Measurements from ENCODE around the gene SPATA13. TPM values are rescaled to one million over a fixed set of nuclear protein-coding genes. Genes with fewer than 3 reads are reported as not detected.

SPATA13 gene
- total RNA-seq, 3 donors from 2014 or later (not counting 1 experiment from before 2014, with no cell fraction given), result 108 to 141 (median 141) TPM

DNA sequence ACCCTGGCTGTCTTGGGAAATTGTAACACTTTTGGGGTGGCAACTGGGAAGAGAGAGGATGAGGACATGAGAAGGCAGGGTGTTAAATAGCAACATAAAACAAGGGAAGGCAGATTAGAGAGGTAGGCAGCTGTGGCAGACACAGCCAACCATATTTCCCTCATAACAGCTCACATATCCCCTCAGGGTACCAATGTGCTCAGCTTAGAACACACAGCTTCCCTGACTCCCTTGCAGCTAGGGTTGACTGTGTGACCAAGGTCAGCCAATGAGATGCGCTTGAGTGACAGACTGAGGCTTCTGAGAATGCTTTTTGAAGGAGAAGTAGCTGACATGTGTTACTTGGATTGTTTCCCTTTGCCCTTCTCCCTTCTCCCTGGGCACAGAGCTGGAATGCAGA, 28.8 kb upstream of the SPATA13 start:
- peaks cover 11 to 16% of the 10 kb centered on the region in 2 donors for H3K4me1 Mint-ChIP-seq
- 86% methylated on average over 1 of the region's 1 CpG for WGBS (ENCODE audit: insufficient coverage)
- ATAC-seq (no peak), DNase-seq (no peak)
- H3K9me3 Mint-ChIP-seq, result peaks cover 2 to 3% of the 10 kb centered on the region in 2 donors
- no peak overlapping the region for H3K27ac ChIP-seq (ENCODE audit: low read length)
- H3K27me3 Mint-ChIP-seq (ENCODE audit: low read depth in 2 of 2), result peaks cover 0 to 9% of the 10 kb centered on the region in 2 donors
- intact Hi-C loops (cut with micrococcal nuclease), result no loop called here
- peaks cover 6% of the 10 kb centered on the region for H3K9me3 ChIP-seq (ENCODE audit: control insufficient read depth, insufficient read depth, low read length)
- TF ChIP-seq, protein P1, sequence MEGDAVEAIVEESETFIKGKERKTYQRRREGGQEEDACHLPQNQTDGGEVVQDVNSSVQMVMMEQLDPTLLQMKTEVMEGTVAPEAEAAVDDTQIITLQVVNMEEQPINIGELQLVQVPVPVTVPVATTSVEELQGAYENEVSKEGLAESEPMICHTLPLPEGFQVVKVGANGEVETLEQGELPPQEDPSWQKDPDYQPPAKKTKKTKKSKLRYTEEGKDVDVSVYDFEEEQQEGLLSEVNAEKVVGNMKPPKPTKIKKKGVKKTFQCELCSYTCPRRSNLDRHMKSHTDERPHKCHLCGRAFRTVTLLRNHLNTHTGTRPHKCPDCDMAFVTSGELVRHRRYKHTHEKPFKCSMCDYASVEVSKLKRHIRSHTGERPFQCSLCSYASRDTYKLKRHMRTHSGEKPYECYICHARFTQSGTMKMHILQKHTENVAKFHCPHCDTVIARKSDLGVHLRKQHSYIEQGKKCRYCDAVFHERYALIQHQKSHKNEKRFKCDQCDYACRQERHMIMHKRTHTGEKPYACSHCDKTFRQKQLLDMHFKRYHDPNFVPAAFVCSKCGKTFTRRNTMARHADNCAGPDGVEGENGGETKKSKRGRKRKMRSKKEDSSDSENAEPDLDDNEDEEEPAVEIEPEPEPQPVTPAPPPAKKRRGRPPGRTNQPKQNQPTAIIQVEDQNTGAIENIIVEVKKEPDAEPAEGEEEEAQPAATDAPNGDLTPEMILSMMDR (IDR thresholded peaks at IDR 0.05), result no peak
- H3K4me3 Mint-ChIP-seq, result no peak overlapping the region
- peaks cover 7% of the 10 kb centered on the region for H3K36me3 Mint-ChIP-seq
- H3K36me3 ChIP-seq (ENCODE audit: control insufficient read depth, insufficient read depth, low read length), result no peaks in the 10 kb centered on the region
- H3K27ac Mint-ChIP-seq, result no peak overlapping the region
- H3K4me1 ChIP-seq (ENCODE audit: control insufficient read depth, insufficient read depth, low read length), result no peaks in the 10 kb centered on the region
- H3K27me3 ChIP-seq (ENCODE audit: control insufficient read depth, insufficient read depth, low read length), result no peaks in the 10 kb centered on the region
- H3K4me3 ChIP-seq (ENCODE audit: low read length), result no peak overlapping the region

DNA sequence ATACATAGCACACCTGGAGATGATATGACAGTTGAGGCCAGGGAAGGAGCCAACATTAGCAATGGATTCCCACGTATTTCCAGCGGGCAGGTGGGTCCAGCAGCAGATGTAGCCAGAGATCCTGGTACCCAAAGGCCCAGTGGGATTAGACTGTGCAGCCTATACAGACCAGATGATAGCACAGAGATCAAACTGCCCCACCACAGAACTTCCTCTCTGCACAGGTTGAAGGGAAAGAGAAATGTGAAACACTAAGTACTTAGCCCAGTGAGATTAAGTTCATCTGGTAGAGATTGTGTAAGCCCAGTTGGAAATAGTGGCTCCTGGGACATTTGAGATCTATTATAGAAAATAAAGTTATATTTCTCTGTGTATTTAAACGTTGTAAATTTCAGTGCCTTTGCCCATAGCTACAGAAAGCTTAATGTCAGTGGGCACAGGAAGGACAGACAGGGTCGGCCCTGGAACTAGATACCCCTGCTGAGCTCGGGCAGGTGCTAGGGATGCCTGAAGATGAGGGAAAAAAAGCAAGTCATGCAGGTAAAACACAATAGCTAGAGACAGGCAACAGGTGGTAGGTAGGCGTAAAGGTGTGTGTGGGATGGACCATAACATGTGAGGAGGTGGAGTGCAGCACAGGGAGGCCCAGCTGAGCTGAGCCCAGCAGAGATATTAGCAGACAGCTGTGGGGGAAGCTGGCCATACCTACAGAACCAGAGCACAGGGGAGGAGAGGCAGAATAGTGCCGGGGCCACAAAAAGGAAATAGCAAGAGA, 27.3 kb upstream of the SPATA13 start:
- H3K27ac Mint-ChIP-seq, result no peak overlapping the region

DNA sequence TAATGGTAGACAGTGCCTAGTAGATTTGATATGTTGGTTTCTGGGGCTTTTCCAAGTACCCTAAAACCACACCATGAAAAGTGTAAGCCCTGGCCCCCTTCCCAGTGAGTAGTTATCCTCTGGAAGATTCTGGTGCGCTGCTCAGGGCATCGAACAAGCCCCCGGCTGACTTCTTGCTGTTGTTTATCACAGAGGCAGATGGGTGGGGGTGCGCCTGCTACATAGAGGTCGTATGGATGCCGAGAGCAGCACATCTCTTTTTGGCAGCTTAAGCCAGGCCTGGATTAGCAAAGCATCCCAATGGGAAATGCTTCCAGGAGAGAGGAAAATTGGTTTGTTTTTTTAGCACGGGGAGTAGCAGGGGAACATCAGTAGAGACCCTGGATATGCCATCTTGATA, 26.3 kb upstream of the SPATA13 start:
- no peak overlapping the region for H3K4me3 Mint-ChIP-seq
- 86% methylated on average over 7 of the region's 7 CpGs for WGBS (ENCODE audit: insufficient coverage)
- peaks cover 2 to 3% of the 10 kb centered on the region in 2 donors for H3K9me3 Mint-ChIP-seq
- no peak overlapping the region for H3K27ac Mint-ChIP-seq
- Histone ChIP-seq H3K36me3 (ENCODE audit: control insufficient read depth, insufficient read depth, low read length) (no peaks in the 10 kb centered on the region), H3K27ac (ENCODE audit: low read length) (no peak overlapping the region), H3K4me3 (ENCODE audit: low read length) (no peak overlapping the region), H3K27me3 (ENCODE audit: control insufficient read depth, insufficient read depth, low read length) (no peaks in the 10 kb centered on the region), H3K9me3 (ENCODE audit: control insufficient read depth, insufficient read depth, low read length) (peaks cover 6% of the 10 kb centered on the region), H3K4me1 (ENCODE audit: control insufficient read depth, insufficient read depth, low read length) (no peaks in the 10 kb centered on the region)
- peaks cover 11 to 12% of the 10 kb centered on the region in 2 donors for H3K4me1 Mint-ChIP-seq
- TF ChIP-seq, protein P1 (IDR thresholded peaks at IDR 0.05), result no peak
- H3K36me3 Mint-ChIP-seq, result peaks cover 7% of the 10 kb centered on the region
- DNase-seq, result no peak
- peaks cover 0 to 12% of the 10 kb centered on the region in 2 donors for H3K27me3 Mint-ChIP-seq (ENCODE audit: low read depth in 2 of 2)
- no peak for ATAC-seq
- intact Hi-C loops (cut with micrococcal nuclease), result no loop called here

More for the DNA sequence above, 27.3 kb upstream of the SPATA13 start:
- H3K36me3 Mint-ChIP-seq, result peaks cover 7% of the 10 kb centered on the region
- H3K27me3 Mint-ChIP-seq (ENCODE audit: low read depth in 2 of 2), result peaks cover 0 to 9% of the 10 kb centered on the region in 2 donors
- Histone ChIP-seq H3K27ac (ENCODE audit: low read length) (no peak overlapping the region), H3K27me3 (ENCODE audit: control insufficient read depth, insufficient read depth, low read length) (no peaks in the 10 kb centered on the region), H3K36me3 (ENCODE audit: control insufficient read depth, insufficient read depth, low read length) (no peaks in the 10 kb centered on the region), H3K9me3 (ENCODE audit: control insufficient read depth, insufficient read depth, low read length) (peaks cover 6% of the 10 kb centered on the region), H3K4me3 (ENCODE audit: low read length) (no peak overlapping the region), H3K4me1 (ENCODE audit: control insufficient read depth, insufficient read depth, low read length) (no peaks in the 10 kb centered on the region)
- peaks cover 11 to 12% of the 10 kb centered on the region in 2 donors for H3K4me1 Mint-ChIP-seq
- TF ChIP-seq, protein P1 (IDR thresholded peaks at IDR 0.05), result no peak
- no peak for ATAC-seq
- 80% methylated on average over 7 of the region's 7 CpGs for WGBS (ENCODE audit: insufficient coverage)
- H3K4me3 Mint-ChIP-seq, result no peak overlapping the region
- intact Hi-C loops (cut with micrococcal nuclease), result no loop called here
- H3K9me3 Mint-ChIP-seq, result peaks cover 2 to 3% of the 10 kb centered on the region in 2 donors
- no peak for DNase-seq

All from natural killer cell (primary cell).